Astrocyte (in vitro differentiated cells and primary cell): ENCODE measurements around the gene CBLL2. TPM values are rescaled to one million over a fixed set of nuclear protein-coding genes. Genes with fewer than 3 reads are reported as not detected.

Experiments
- DNase-seq: peaks from one replicate; pipeline ENCODE4 v3.0.0-alpha.2; 2010; ENCODE audit warnings: low read depth
- FAIRE-seq: peaks from 2 replicates; lab custom pipeline; 2011; peaks lifted over from hg19 to GRCh38; lab: Jason Lieb, UNC
- H2AFZ ChIP-seq: 2 replicates; pipeline ENCODE4 v1.6.0; 2012; ENCODE audit warnings: low read depth, low read length, inconsistent platforms
- H3K27ac ChIP-seq: 2 replicates; pipeline ENCODE4 v1.5.1; 2011; ENCODE audit warnings: low read depth, low read length, inconsistent platforms
- H3K27me3 ChIP-seq: 2 replicates; pipeline ENCODE4 v1.6.0; 2011; ENCODE audit warnings: low read length, inconsistent platforms; ENCODE audit not compliant: insufficient read depth
- H3K36me3 ChIP-seq: 2 replicates; pipeline ENCODE4 v1.5.1; 2011; ENCODE audit warnings: low read length, inconsistent platforms; ENCODE audit not compliant: insufficient read depth
- H3K4me1 ChIP-seq: 2 replicates; pipeline ENCODE4 v1.5.1; 2011; ENCODE audit warnings: low read length, inconsistent platforms; ENCODE audit not compliant: insufficient read depth
- H3K4me2 ChIP-seq: 2 replicates; pipeline ENCODE4 v1.6.0; 2012; ENCODE audit warnings: low read length, inconsistent platforms
- H3K4me3 ChIP-seq: 2 replicates; pipeline ENCODE4 v1.5.1; 2011; ENCODE audit warnings: low read depth, mild to moderate bottlenecking, low read length, inconsistent platforms; ENCODE audit not compliant: insufficient read depth
- H3K79me2 ChIP-seq: 2 replicates; pipeline ENCODE4 v1.6.0; 2012; ENCODE audit warnings: mild to moderate bottlenecking, low read length, inconsistent platforms; ENCODE audit not compliant: insufficient read depth
- H3K9ac ChIP-seq: 2 replicates; pipeline ENCODE4 v1.6.0; 2012; ENCODE audit warnings: mild to moderate bottlenecking, low read length, inconsistent platforms
- H3K9me3 ChIP-seq: 2 replicates; pipeline ENCODE4 v1.5.1; 2012; ENCODE audit warnings: low read depth, mild to moderate bottlenecking, low read length, inconsistent platforms; ENCODE audit not compliant: insufficient read depth
- H4K20me1 ChIP-seq: 2 replicates; pipeline ENCODE4 v1.6.0; 2012; ENCODE audit warnings: low read length, inconsistent platforms; ENCODE audit not compliant: insufficient read depth
- H3K27ac Mint-ChIP-seq: one replicate; pipeline ENCODE4 v1.8.0; 2021; ENCODE audit warnings: mild to moderate bottlenecking, mixed read lengths; ENCODE audit not compliant: unreplicated experiment
- H3K27me3 Mint-ChIP-seq: one replicate; pipeline ENCODE4 v1.8.0; 2021; ENCODE audit warnings: low read depth, mixed read lengths; ENCODE audit not compliant: unreplicated experiment
- H3K36me3 Mint-ChIP-seq: one replicate; pipeline ENCODE4 v1.8.0; 2021; ENCODE audit warnings: low read depth, mixed read lengths; ENCODE audit not compliant: unreplicated experiment
- H3K4me1 Mint-ChIP-seq: one replicate; pipeline ENCODE4 v1.8.0; 2021; ENCODE audit warnings: low read depth, mixed read lengths; ENCODE audit not compliant: unreplicated experiment
- H3K4me3 Mint-ChIP-seq: one replicate; pipeline ENCODE4 v1.8.0; 2021; ENCODE audit warnings: mild to moderate bottlenecking, moderate library complexity, mixed read lengths; ENCODE audit not compliant: unreplicated experiment
- H3K9me3 Mint-ChIP-seq: one replicate; pipeline ENCODE4 v1.8.0; 2021; ENCODE audit warnings: mild to moderate bottlenecking, mixed read lengths; ENCODE audit not compliant: unreplicated experiment
- EZH2 ChIP-seq: IDR thresholded peaks from 2 replicates; pipeline ENCODE4 v1.6.1; 2012; ENCODE audit warnings: mild to moderate bottlenecking, low read length, inconsistent platforms; ENCODE audit not compliant: insufficient read depth
- total RNA-seq: library from RNA; stranded (reverse); gene quantifications from 2 replicates; pipeline ENCODE4 v1.2.1, GENCODE V29; 2021
- TF ChIP-seq, protein P1 (sequence below): IDR thresholded peaks from 2 replicates; pipeline ENCODE4 v1.5.1; 2011; ENCODE audit warnings: low read depth, mild to moderate bottlenecking, inconsistent platforms, low read length, moderate library complexity; ENCODE audit not compliant: insufficient read depth

CBLL2 gene
- total RNA-seq, 1 donor from 2014 or later = not detected

DNA sequence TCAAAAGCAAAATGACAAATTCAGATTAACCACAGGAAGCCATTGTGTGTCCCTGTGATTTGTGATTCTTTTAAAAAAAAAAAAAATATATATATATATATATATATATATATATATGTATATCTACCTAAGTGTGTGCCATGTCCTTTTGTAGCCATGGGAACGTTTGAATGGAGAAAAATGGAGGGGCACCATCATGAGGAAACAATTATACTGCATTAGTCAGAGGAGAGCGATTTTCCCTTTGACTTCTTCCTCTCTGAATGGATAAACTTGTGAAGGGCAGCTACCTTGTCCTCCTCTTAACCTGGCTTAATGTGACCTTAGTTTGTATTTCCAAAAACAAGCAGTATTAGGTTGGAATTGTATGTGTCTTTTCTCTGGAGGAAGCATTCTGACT lies 23.3 kb upstream of the CBLL2 start:
- H3K9me3 ChIP-seq = no peaks in the 10 kb centered on the region
- H4K20me1 ChIP-seq = no peaks in the 10 kb centered on the region
- no peaks in the 10 kb centered on the region for H3K36me3 Mint-ChIP-seq
- TF ChIP-seq EZH2 = no peak
- TF ChIP-seq, protein P1, sequence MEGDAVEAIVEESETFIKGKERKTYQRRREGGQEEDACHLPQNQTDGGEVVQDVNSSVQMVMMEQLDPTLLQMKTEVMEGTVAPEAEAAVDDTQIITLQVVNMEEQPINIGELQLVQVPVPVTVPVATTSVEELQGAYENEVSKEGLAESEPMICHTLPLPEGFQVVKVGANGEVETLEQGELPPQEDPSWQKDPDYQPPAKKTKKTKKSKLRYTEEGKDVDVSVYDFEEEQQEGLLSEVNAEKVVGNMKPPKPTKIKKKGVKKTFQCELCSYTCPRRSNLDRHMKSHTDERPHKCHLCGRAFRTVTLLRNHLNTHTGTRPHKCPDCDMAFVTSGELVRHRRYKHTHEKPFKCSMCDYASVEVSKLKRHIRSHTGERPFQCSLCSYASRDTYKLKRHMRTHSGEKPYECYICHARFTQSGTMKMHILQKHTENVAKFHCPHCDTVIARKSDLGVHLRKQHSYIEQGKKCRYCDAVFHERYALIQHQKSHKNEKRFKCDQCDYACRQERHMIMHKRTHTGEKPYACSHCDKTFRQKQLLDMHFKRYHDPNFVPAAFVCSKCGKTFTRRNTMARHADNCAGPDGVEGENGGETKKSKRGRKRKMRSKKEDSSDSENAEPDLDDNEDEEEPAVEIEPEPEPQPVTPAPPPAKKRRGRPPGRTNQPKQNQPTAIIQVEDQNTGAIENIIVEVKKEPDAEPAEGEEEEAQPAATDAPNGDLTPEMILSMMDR = no peak
- peaks cover 11% of the 10 kb centered on the region for H3K4me1 ChIP-seq
- H3K4me2 ChIP-seq = no peak overlapping the region
- peaks cover 8% of the 10 kb centered on the region for H3K4me1 Mint-ChIP-seq
- no peak overlapping the region for H3K27ac ChIP-seq
- no peak overlapping the region for H3K4me3 Mint-ChIP-seq
- FAIRE-seq = no peak
- no peaks in the 10 kb centered on the region for H3K27me3 ChIP-seq
- H3K9me3 Mint-ChIP-seq = no peaks in the 10 kb centered on the region
- H3K36me3 ChIP-seq = no peaks in the 10 kb centered on the region
- no peak overlapping the region for H2AFZ ChIP-seq
- H3K4me3 ChIP-seq = no peak overlapping the region
- H3K27ac Mint-ChIP-seq = no peak overlapping the region
- no peak for DNase-seq
- no peaks in the 10 kb centered on the region for H3K79me2 ChIP-seq
- H3K27me3 Mint-ChIP-seq = no peaks in the 10 kb centered on the region
- no peak overlapping the region for H3K9ac ChIP-seq

DNA sequence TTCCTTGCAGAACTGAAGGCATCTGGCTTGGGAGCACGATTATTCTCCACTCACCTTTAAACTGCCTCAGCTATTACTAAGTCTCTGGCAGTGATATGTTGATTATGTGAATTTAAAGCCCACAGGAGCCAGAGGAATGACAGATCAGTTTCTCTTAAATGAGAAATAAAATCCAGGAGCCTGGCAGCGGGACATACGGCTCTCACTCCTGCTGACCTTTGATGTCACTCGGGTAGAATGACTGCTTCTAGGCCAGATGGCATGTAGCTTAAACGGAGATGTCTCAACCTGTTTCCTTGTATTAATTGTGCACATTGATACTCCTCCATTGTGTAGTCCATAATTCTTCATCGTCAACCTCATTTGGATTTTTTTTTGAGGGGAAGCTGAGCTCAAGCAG lies 4.0 kb upstream of the CBLL2 start:
- Histone ChIP-seq H3K79me2 (no peaks in the 10 kb centered on the region), H2AFZ (no peak overlapping the region), H3K27me3 (no peaks in the 10 kb centered on the region), H3K4me1 (no peaks in the 10 kb centered on the region), H3K36me3 (no peaks in the 10 kb centered on the region), H3K9ac (no peak overlapping the region), H3K27ac (no peak overlapping the region), H3K9me3 (no peaks in the 10 kb centered on the region), H3K4me3 (no peak overlapping the region), H4K20me1 (no peaks in the 10 kb centered on the region), H3K4me2 (no peak overlapping the region)
- Mint-ChIP-seq H3K27ac (no peak overlapping the region), H3K27me3 (no peaks in the 10 kb centered on the region), H3K36me3 (no peaks in the 10 kb centered on the region), H3K9me3 (no peaks in the 10 kb centered on the region), H3K4me1 (no peaks in the 10 kb centered on the region), H3K4me3 (no peak overlapping the region)
- FAIRE-seq (peak; percentile 60), DNase-seq (no peak)
- TF ChIP-seq, protein P1 = no peak
- no peak for TF ChIP-seq EZH2

DNA sequence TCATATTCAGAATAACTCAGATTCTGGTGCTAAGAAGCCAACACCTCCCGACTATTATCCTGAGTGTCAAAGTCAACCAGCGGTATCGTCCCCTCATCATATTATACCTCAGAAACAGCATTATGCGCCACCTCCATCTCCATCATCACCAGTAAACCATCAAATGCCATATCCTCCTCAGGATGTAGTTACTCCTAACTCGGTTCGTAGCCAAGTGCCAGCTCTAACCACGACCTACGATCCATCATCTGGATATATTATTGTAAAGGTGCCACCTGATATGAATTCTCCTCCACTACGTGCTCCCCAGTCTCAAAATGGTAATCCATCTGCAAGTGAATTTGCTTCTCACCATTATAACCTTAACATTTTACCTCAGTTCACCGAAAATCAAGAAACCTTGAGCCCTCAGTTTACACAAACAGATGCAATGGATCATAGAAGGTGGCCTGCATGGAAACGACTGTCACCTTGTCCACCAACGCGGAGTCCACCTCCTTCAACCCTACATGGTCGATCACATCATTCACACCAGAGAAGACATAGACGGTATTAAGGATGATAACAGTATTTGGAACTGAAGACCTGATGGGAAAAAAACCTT lies 1.1 kb downstream of the CBLL2 start:
- Histone ChIP-seq H3K9ac (no peak overlapping the region), H2AFZ (no peak overlapping the region), H3K9me3 (no peaks in the 10 kb centered on the region), H4K20me1 (no peaks in the 10 kb centered on the region), H3K4me2 (no peak overlapping the region), H3K79me2 (no peaks in the 10 kb centered on the region), H3K27ac (no peak overlapping the region), H3K4me3 (no peak overlapping the region), H3K27me3 (no peaks in the 10 kb centered on the region), H3K36me3 (no peaks in the 10 kb centered on the region), H3K4me1 (no peaks in the 10 kb centered on the region)
- no peak for TF ChIP-seq EZH2
- TF ChIP-seq, protein P1 = no peak
- DNase-seq = no peak
- H3K4me3 Mint-ChIP-seq = no peak overlapping the region
- peak; percentile 75 for FAIRE-seq
- peaks cover 2% of the 10 kb centered on the region for H3K4me1 Mint-ChIP-seq
- no peaks in the 10 kb centered on the region for H3K9me3 Mint-ChIP-seq
- no peak overlapping the region for H3K27ac Mint-ChIP-seq
- no peaks in the 10 kb centered on the region for H3K27me3 Mint-ChIP-seq
- no peaks in the 10 kb centered on the region for H3K36me3 Mint-ChIP-seq
